Femur (tissue), 1 donor: ENCODE results near the gene LGSN.
"Not testable (repeated sequence)": the region's sequence is repeated elsewhere in the genome, so short reads cannot be mapped to it uniquely, and the experiment has no call there.

Experiments
- DNase-seq: peaks from one replicate; pipeline ENCODE4 v3.0.0-alpha.2; 2017

LGSN gene

DNA sequence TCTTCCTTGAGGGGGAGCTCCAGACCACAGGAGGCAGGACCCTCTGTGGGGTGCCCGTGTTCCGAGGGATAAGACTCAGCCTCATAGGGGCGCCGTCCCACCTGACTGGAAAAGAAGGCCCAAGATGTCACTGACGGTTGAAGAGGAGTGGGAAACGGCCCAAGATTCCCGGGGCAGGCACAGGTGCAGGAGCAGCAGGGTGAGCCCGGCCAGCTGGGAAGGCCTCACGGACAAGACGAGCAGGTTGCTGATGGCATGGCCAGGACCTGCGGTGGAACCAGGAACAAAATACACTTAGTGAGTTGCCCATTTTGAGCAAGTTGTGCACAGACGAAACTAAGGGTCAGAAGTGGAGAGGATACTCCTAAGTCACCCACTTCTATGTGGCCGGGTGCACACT, 89.8 kb downstream of the LGSN start:
- not testable (repeated sequence) for DNase-seq

DNA sequence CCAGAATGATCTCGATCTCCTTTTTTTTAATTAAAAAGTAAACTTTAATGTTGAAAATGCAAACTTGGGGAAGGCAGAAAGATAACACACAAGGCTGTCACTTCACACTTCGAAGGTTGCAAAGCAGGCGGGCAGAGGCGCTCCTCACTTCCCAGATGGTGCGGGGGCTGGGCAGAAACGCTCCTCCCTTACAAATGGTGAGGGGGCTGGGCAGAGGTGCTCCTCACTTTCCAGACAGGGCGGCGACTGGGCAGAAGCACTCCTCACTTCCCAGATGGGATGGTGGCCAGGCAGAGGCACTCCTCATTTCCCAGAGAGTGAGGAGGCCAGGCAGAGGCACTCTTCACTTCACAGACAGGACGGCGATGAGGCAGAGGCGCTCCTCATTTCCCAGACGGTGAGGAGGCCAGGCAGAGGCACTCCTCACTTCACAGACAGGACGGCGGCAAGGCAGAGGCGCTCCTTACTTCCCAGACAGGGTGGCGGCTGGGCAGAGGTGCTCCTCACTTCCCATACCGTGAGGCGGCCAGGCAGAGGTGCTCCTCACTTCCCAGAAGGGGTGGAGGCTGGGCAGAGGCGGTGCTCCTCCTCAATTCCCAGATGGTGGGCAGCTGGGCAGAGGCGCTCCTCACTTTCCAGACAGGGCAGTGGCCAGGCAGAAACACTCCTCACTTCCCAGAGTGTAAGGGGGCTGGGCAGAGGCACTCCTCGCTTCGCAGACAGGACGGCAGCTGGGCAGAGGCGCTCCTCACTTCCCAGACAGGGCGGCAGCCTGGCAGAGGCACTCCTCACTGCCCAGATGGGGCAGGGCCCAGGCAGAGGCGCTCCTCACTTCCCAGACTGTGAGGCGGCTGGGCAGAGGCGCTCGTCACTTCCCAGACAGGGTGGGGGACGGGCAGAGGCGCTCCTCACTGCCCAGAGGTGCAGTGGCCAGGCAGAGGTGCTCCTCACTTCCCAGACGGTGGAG, 91.6 kb downstream of the LGSN start:
- DNase-seq: not testable (repeated sequence)

DNA sequence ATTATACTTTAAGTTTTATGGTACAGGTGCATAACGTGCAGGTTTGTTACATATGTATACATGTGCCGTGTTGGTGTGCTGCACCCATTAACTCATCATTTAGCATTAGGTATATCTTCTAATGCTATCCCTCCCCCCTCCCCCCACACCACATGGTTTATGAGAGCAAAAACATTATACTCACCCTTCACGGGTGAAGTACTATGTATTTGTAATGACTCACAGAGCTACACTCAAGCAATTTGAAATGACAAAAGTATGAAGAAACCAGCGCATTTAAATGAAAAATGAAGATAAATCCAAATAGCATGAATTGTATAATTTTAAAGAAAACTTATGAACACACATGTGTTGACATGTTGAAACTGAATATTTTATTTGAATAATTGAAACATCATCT, 93.8 kb downstream of the LGSN start:
- not testable (repeated sequence) for DNase-seq
